T-helper 17 cell (primary cell): Measurements from ENCODE around the gene TAF1D. TPM values are rescaled to one million over a fixed set of nuclear protein-coding genes. Genes with fewer than 3 reads are reported as not detected.

Source experiments
- ATAC-seq: fragments of 150-1000 bp; cut with Tn5 transposase; 2 replicates; pipeline ENCODE4 v1.10.0; 2021; ENCODE audit warnings: mild to moderate bottlenecking, moderate library complexity
- DNase-seq, 3 donors: peaks; one replicate each; pipeline versions ENCODE4 v3.0.0 to v3.0.0-alpha.2; 2020 to 2021
- H3K9me3 ChIP-seq: one replicate; pipeline ENCODE4 v1.7.0; 2013; ENCODE audit warnings: low read length, mild to moderate bottlenecking; ENCODE audit not compliant: control insufficient read depth, poor library complexity, severe bottlenecking
- H3K27ac Mint-ChIP-seq: one replicate; pipeline ENCODE4 v1.8.0; 2022; ENCODE audit warnings: mild to moderate bottlenecking, moderate library complexity, mixed read lengths
- H3K27me3 Mint-ChIP-seq: one replicate; pipeline ENCODE4 v1.8.0; 2022; ENCODE audit warnings: mixed read lengths
- H3K36me3 Mint-ChIP-seq: one replicate; pipeline ENCODE4 v1.8.0; 2022; ENCODE audit warnings: low read depth, mixed read lengths
- H3K4me1 Mint-ChIP-seq: one replicate; pipeline ENCODE4 v1.8.0; 2022; ENCODE audit warnings: mild to moderate bottlenecking, mixed read lengths
- H3K4me3 Mint-ChIP-seq: one replicate; pipeline ENCODE4 v1.8.0; 2022; ENCODE audit warnings: mild to moderate bottlenecking, moderate library complexity, mixed read lengths
- total RNA-seq, 4 donors: library from RNA in 2 of 4; stranded (reverse) in 2 of 4; gene quantifications; one replicate each; pipeline ENCODE4 v1.2.3 and lab custom pipeline; 2022 to 2026

TAF1D gene
- total RNA-seq, 2 donors from 2014 or later: 129 to 143 TPM

DNA sequence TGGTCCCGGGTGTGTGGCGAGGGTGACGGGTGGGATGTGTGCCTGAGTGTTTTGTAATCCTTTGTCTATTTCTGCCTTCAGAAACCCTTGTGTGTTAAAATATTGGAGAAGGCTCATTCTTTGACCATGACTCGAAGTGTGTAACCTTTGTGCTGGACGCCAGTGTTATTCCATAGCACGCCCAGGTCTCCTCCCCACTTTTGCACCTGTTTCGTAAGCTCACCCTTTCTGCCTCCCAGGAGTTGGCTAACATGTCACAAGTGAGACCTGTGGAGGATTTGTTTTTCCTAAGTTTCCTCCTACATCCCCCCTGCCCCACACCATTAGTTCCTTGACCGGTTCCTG lies 559 bp upstream of the TAF1D start:
- H3K9me3 ChIP-seq: no peaks in the 10 kb centered on the region
- H3K4me3 Mint-ChIP-seq: peak overlapping the region; percentile 99
- peaks cover 50% of the 10 kb centered on the region for H3K4me1 Mint-ChIP-seq
- no peak for DNase-seq
- no peaks in the 10 kb centered on the region for H3K27me3 Mint-ChIP-seq
- peak overlapping the region; percentile 99 for H3K27ac Mint-ChIP-seq
- ATAC-seq: peak; percentile 15
- peaks cover 3% of the 10 kb centered on the region for H3K36me3 Mint-ChIP-seq

DNA sequence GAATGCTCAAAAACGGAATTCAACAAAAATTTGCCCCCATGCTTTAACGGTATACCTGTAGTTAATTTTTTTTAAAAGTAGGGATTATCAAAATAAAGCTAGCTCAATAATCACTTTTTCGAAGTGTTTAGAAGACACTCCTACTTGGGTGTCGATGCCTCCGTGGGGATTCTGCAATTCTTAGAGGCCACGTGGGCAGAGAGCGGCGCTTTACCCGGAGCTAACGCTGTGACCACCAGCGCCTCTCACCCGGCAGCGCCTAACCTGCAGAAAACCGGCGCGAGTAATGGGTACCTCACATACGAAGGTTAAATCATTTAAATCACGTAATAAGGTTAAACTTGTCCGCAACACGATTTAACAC lies 583 bp downstream of the TAF1D start:
- Mint-ChIP-seq H3K27me3 (no peaks in the 10 kb centered on the region), H3K27ac (peak overlapping the region; percentile 99), H3K36me3 (peaks cover 6% of the 10 kb centered on the region), H3K4me1 (peaks cover 56% of the 10 kb centered on the region), H3K4me3 (peak overlapping the region; percentile 99)
- ATAC-seq (peak; percentile 57), DNase-seq (peak; percentile 36 to 51 (median 46))
- H3K9me3 ChIP-seq: no peaks in the 10 kb centered on the region

DNA sequence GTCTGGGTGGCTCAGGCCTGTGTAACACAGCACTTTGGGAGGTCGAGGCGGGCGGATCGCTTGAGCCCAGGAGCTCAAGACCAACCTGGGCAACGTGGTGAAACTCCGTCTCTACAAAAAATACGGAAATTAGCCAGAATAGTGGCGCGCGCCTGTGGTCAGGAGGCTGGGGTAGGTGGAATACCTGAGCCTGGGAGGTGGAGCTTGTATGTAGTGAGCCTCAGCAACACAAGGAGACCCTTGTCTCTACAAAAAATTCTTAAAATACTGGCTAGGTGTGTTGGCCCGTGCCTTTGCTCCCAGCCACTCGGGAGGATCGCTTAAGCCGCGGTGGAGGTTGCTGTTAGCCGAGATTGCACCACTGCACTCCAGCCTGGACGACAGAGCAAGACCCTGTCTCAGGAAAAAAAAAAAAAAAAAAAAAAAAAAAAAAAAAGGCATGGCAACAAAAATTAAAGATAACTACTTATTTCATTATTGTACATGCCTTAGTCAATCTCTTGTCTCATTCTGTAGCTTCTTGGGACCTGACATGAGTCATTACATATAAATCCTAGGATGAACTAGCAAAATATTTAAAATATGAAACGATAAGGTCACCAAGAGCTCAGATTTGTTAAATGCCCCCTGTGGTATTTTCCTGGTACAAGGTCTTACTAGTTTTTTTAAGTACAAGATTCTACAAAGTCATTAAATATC lies 1.1 kb downstream of the TAF1D start:
- Mint-ChIP-seq H3K27ac (peak overlapping the region; percentile 99), H3K4me3 (peak overlapping the region; percentile 99), H3K36me3 (peaks cover 6% of the 10 kb centered on the region), H3K27me3 (no peaks in the 10 kb centered on the region), H3K4me1 (peaks cover 57% of the 10 kb centered on the region)
- no peaks in the 10 kb centered on the region for H3K9me3 ChIP-seq
- DNase-seq (peak in 2 of 3 donors; percentile 20 to 26), ATAC-seq (no peak)

DNA sequence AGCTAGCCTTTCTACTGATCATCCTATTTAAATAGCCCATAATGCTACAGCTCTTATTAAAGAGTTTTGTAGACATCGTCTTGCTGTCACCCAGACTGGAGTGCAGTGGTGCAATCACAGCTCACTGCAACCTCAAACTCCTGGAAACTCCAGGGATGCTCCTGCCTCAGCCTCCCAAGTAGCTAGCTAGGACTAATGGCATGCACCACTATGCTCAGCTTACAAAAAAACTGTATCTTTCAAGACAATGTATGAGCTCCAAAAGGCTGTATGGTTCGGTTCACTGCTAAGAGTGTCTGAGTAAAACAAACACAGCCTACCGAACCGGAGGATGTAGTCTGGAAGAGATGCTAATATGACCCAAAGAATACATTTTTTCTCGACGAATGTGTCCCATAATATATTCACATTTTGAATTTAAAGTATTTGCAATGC lies 2.6 kb downstream of the TAF1D start:
- Mint-ChIP-seq H3K27ac (peak overlapping the region; percentile 99), H3K4me3 (peak overlapping the region; percentile 99), H3K27me3 (no peaks in the 10 kb centered on the region), H3K4me1 (peaks cover 58% of the 10 kb centered on the region), H3K36me3 (peaks cover 6% of the 10 kb centered on the region)
- ATAC-seq (no peak), DNase-seq (no peak)
- no peaks in the 10 kb centered on the region for H3K9me3 ChIP-seq

GRCh38 chr11:93737904-93738612 lies 3.2 kb downstream of the TAF1D start:
- H3K4me1 Mint-ChIP-seq: peaks cover 60% of the 10 kb centered on the region
- no peaks in the 10 kb centered on the region for H3K9me3 ChIP-seq
- H3K27me3 Mint-ChIP-seq: no peaks in the 10 kb centered on the region
- peaks cover 6% of the 10 kb centered on the region for H3K36me3 Mint-ChIP-seq
- H3K27ac Mint-ChIP-seq: peak overlapping the region; percentile 99
- ATAC-seq (no peak), DNase-seq (no peak)
- H3K4me3 Mint-ChIP-seq: peak overlapping the region; percentile 99

DNA sequence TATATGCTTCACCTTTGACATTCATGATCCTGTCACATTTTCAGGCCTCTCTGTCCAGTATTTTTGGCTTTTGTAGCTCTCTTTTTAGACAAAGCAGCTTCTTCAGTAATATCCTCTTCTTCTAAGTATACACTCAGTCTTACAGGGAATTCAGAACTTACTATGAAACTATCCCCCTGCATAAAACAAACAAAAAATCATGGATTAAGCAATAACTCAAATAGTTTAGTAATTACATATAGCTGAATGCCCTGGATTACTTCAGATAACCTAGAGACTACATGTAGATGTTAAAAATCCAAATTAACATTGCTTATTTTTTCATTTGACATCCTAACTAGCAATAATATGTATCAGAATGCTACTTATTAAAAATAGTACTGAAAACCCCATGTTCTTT lies 5.2 kb downstream of the TAF1D start:
- ATAC-seq (no peak), DNase-seq (no peak)
- Mint-ChIP-seq H3K4me3 (no peak overlapping the region), H3K36me3 (peaks cover 6% of the 10 kb centered on the region), H3K4me1 (peaks cover 53% of the 10 kb centered on the region), H3K27me3 (no peaks in the 10 kb centered on the region), H3K27ac (peak overlapping the region; percentile 99)
- H3K9me3 ChIP-seq: no peaks in the 10 kb centered on the region

DNA sequence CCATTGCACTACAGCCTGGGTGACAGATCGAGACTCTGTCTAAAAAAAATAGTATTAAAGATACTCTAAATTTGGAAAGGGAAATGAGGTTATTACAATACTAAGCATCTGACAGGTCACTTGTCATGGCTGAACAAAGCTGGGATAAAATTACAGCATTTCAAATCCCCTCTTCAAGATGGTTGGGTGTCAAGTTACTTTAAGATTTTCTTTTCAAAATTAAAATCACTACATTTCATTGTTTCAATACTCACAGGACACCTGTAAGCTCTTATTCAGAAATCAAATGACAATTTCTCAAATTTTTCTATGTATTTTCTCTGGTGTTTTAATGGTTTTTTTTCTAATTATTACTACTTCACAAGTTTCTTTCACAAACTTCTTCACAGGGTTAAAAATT lies 5.7 kb downstream of the TAF1D start:
- DNase-seq (no peak), ATAC-seq (no peak)
- Mint-ChIP-seq H3K4me1 (peaks cover 48% of the 10 kb centered on the region), H3K4me3 (no peak overlapping the region), H3K36me3 (peaks cover 6% of the 10 kb centered on the region), H3K27me3 (no peaks in the 10 kb centered on the region), H3K27ac (peak overlapping the region; percentile 99)
- H3K9me3 ChIP-seq: no peaks in the 10 kb centered on the region

- Mint-ChIP-seq H3K4me3 (no peak overlapping the region), H3K27ac (peak overlapping the region; percentile 99), H3K4me1 (peaks cover 40% of the 10 kb centered on the region), H3K36me3 (peaks cover 6% of the 10 kb centered on the region), H3K27me3 (no peaks in the 10 kb centered on the region)
- H3K9me3 ChIP-seq: no peaks in the 10 kb centered on the region
- DNase-seq: no peak
- no peak for ATAC-seq
Measured at GRCh38 chr11:93734427-93735222, 6.7 kb downstream of the TAF1D start.

DNA sequence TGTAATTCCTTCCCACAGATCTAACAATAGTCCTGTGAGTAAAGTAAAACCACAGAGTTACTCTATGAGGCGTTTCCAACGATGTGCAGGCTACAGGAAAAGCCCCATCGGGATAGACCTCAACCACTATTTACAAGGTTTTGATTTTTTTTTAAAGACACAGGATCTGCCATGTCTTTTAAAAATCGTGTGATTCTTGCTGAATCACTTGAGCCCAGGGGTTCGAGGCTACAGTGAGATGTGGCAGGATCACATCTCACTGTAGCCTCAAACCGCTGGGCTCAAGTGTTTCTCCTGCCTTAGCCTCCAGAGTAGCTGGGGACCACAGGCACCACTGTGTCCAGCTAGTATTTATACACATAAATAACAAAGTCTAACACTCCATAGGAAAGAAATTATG lies 7.8 kb downstream of the TAF1D start:
- Mint-ChIP-seq H3K36me3 (peaks cover 6% of the 10 kb centered on the region), H3K4me3 (peak overlapping the region; percentile 12), H3K27me3 (no peaks in the 10 kb centered on the region), H3K4me1 (peaks cover 30% of the 10 kb centered on the region), H3K27ac (peak overlapping the region; percentile 72)
- no peak for ATAC-seq
- no peak for DNase-seq
- H3K9me3 ChIP-seq: no peaks in the 10 kb centered on the region

GRCh38 chr11:93732237-93732892 lies 8.9 kb downstream of the TAF1D start:
- DNase-seq (no peak), ATAC-seq (no peak)
- Mint-ChIP-seq H3K27me3 (no peaks in the 10 kb centered on the region), H3K4me3 (no peak overlapping the region), H3K36me3 (peaks cover 3% of the 10 kb centered on the region), H3K4me1 (peaks cover 23% of the 10 kb centered on the region), H3K27ac (peak overlapping the region; percentile 72)
- H3K9me3 ChIP-seq: no peaks in the 10 kb centered on the region

GRCh38 chr11:93730108-93731107 lies 10.9 kb downstream of the TAF1D start:
- H3K9me3 ChIP-seq: no peaks in the 10 kb centered on the region
- ATAC-seq: no peak
- no peak overlapping the region for H3K4me3 Mint-ChIP-seq
- H3K4me1 Mint-ChIP-seq: peaks cover 13% of the 10 kb centered on the region
- DNase-seq: no peak
- H3K27ac Mint-ChIP-seq: peak overlapping the region; percentile 82
- no peaks in the 10 kb centered on the region for H3K36me3 Mint-ChIP-seq
- no peaks in the 10 kb centered on the region for H3K27me3 Mint-ChIP-seq

GRCh38 chr11:93729129-93729616 lies 12.1 kb downstream of the TAF1D start:
- Mint-ChIP-seq H3K27me3 (no peaks in the 10 kb centered on the region), H3K27ac (peak overlapping the region; percentile 82), H3K4me1 (peaks cover 5% of the 10 kb centered on the region), H3K36me3 (no peaks in the 10 kb centered on the region), H3K4me3 (no peak overlapping the region)
- DNase-seq (no peak), ATAC-seq (no peak)
- H3K9me3 ChIP-seq: no peaks in the 10 kb centered on the region
